Measurements from ENCODE around the gene REXO4. TPM values are rescaled to one million over a fixed set of nuclear protein-coding genes. Genes with fewer than 3 reads are reported as not detected.

The REXO4 gene
- total and polyA plus RNA-seq, 7 experiments from 2014 or later: 14.0 to 44.1 (median 28.6) TPM

DNA sequence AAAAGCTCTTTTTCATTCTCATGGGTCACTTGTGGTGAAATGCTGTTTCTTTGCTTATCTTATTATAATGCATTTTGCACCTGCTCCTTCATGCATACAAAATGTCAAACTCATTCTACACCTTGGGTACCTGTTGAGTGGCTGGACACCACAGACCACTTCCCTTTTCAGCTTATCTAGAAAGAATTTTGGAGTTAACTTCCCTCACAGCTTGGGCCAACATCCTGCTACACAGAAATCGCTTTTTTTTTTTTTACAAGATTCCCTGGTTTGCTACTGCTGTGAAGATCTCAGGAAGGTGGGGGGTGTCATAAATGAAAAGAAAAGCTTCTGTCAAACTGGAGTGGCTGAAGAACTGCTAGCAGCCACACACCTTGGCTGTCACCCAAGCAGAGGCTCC, 2.6 kb downstream of the REXO4 start:
- POLR2A ChIA-PET: no interaction called here
- H3K4me3 Mint-ChIP-seq: peak overlapping the region in 5 of 10 donors; percentile 14 to 88 (median 39)
- Histone ChIP-seq H3K9me3 (ENCODE audit: control insufficient read depth in 2 of 3, low read length in 3 of 3) (no peaks in the 10 kb centered on the region), H3K27me3 (ENCODE audit: control insufficient read depth in 2 of 2, insufficient read depth in 2 of 2, low read length in 2 of 2) (no peaks in the 10 kb centered on the region), H3K27ac (ENCODE audit: low read depth, low read length) (no peak overlapping the region), H3K4me1 (ENCODE audit: control insufficient read depth in 2 of 2, insufficient read depth in 2 of 2, low read length in 2 of 2) (peaks cover 13 to 14% of the 10 kb centered on the region in 2 donors), H3K36me3 (ENCODE audit: control insufficient read depth in 2 of 3, insufficient read depth in 3 of 3, low read length in 3 of 3) (peaks cover 0 to 48% (median 9%) of the 10 kb centered on the region in 3 experiments), H3K4me3 (ENCODE audit: low read length) (no peak overlapping the region)
- no peak for ATAC-seq
- peak overlapping the region in 3 of 9 donors; percentile 38 to 88 (median 70) for H3K27ac Mint-ChIP-seq
- no peaks in the 10 kb centered on the region for H3K27me3 Mint-ChIP-seq
- H3K36me3 Mint-ChIP-seq: peaks cover 3 to 30% (median 4%) of the 10 kb centered on the region in 5 donors
- H3K9me3 Mint-ChIP-seq: peaks cover 0 to 6% (median 0%) of the 10 kb centered on the region in 11 donors
- no peak for DNase-seq
- intact Hi-C loops (cut with micrococcal nuclease): loop anchor here (5.0 to 10.0 kb wide), 2 partner anchors 68 to 290 kb away; partner anchors contain the start of genes MED22 (in 1 of the 2) and RPL7A (in 1 of the 2)
- peaks cover 27 to 54% (median 48%) of the 10 kb centered on the region in 7 donors for H3K4me1 Mint-ChIP-seq
- CTCF ChIA-PET: interaction anchor here (0.6 to 1.1 kb wide), 4 partner anchors 7 to 675 kb away, joined by 3 read pairs; no protein-coding TSS in a partner anchor

GRCh38 chr9:133408042-133408441, 9.8 kb downstream of the REXO4 start:
- peaks cover 2 to 15% (median 10%) of the 10 kb centered on the region in 7 donors for H3K4me1 Mint-ChIP-seq
- Histone ChIP-seq H3K4me1 (ENCODE audit: control insufficient read depth in 2 of 2, insufficient read depth in 2 of 2, low read length in 2 of 2) (no peaks in the 10 kb centered on the region), H3K27me3 (ENCODE audit: control insufficient read depth in 2 of 2, insufficient read depth in 2 of 2, low read length in 2 of 2) (no peaks in the 10 kb centered on the region), H3K27ac (ENCODE audit: low read depth, low read length) (no peak overlapping the region), H3K9me3 (ENCODE audit: control insufficient read depth in 2 of 3, low read length in 3 of 3) (no peaks in the 10 kb centered on the region), H3K36me3 (ENCODE audit: control insufficient read depth in 2 of 3, insufficient read depth in 3 of 3, low read length in 3 of 3) (peaks cover 3 to 80% (median 13%) of the 10 kb centered on the region in 3 experiments), H3K4me3 (ENCODE audit: low read length) (no peak overlapping the region)
- intact Hi-C loops (cut with micrococcal nuclease): loop anchor here in 1 of 2 donors (5.0 kb wide), 1 partner anchor 319 kb away; no protein-coding TSS in a partner anchor
- DNase-seq: no peak
- H3K27ac Mint-ChIP-seq: no peak overlapping the region
- H3K36me3 Mint-ChIP-seq: peaks cover 6 to 38% (median 11%) of the 10 kb centered on the region in 5 donors
- peaks cover 0 to 2% (median 0%) of the 10 kb centered on the region in 11 donors for H3K9me3 Mint-ChIP-seq
- no peak overlapping the region for H3K4me3 Mint-ChIP-seq
- no peaks in the 10 kb centered on the region for H3K27me3 Mint-ChIP-seq
- no peak for ATAC-seq
- CTCF ChIA-PET: interaction anchor here (1.3 kb wide), 1 partner anchor 8 kb away, joined by 3 read pairs; no protein-coding TSS in a partner anchor
- POLR2A ChIA-PET: no interaction called here

DNA sequence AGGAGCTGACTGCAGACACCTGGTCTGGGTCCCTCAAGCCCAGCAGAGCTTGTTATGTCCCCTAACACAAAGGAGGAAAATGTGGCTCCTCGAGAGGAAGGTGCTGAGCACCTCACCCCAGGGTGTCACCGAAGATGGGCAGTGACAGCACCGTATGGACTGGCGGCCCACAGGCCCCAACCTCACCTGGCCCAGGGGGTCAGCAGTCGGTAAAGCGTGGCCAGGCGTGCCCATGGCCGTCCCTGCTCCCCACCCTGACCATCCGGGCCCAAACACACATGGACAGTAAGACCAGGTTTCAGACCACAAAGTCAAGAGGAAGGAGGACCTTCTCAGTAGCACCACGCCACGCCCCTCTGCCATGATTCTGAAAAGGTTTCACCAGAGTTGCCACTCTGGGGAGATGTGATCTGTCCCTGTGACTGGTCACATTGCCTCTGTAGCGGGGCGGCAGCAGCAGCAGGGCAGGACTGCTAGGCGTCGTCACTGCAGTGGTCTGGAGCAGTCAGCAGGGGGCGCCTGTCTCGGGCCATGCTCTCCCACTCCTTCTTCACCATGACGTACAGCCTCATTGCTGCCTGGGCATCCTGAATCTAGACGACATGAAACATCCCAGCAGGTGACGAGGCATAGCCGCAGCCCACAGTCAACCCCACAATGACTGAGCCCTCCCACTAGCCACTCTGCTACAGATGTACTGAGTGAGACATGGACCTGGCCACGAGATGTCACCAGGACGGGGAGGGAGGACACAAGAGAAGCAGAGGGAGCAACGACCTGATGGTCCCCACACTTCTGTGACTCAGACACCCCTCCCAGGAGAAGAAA, 11.1 kb downstream of the REXO4 start:
- intact Hi-C loops (cut with micrococcal nuclease): loop anchor here (1.0 to 5.0 kb wide), 4 partner anchors 50 to 321 kb away; partner anchors contain the start of genes SLC2A6 (in 2 of the 2), SURF1 (in 1 of the 2) and SURF2 (in 1 of the 2)
- Histone ChIP-seq H3K4me3 (ENCODE audit: low read length) (no peak overlapping the region), H3K27ac (ENCODE audit: low read depth, low read length) (no peak overlapping the region), H3K27me3 (ENCODE audit: control insufficient read depth in 2 of 2, insufficient read depth in 2 of 2, low read length in 2 of 2) (no peaks in the 10 kb centered on the region), H3K9me3 (ENCODE audit: control insufficient read depth in 2 of 3, low read length in 3 of 3) (no peaks in the 10 kb centered on the region), H3K36me3 (ENCODE audit: control insufficient read depth in 2 of 3, insufficient read depth in 3 of 3, low read length in 3 of 3) (peaks cover 3 to 78% (median 4%) of the 10 kb centered on the region in 3 experiments), H3K4me1 (ENCODE audit: control insufficient read depth in 2 of 2, insufficient read depth in 2 of 2, low read length in 2 of 2) (no peaks in the 10 kb centered on the region)
- H3K4me3 Mint-ChIP-seq: no peak overlapping the region
- CTCF ChIA-PET: interaction anchor here (0.7 to 1.3 kb wide), 2 partner anchors 9 to 80 kb away, joined by 3 to 4 read pairs; no protein-coding TSS in a partner anchor
- peaks cover 6 to 38% (median 11%) of the 10 kb centered on the region in 5 donors for H3K36me3 Mint-ChIP-seq
- POLR2A ChIA-PET: no interaction called here
- H3K9me3 Mint-ChIP-seq: peaks cover 0 to 2% (median 0%) of the 10 kb centered on the region in 11 donors
- DNase-seq: peak; percentile 59 to 78 (median 71)
- H3K27me3 Mint-ChIP-seq: no peaks in the 10 kb centered on the region
- ATAC-seq: peak; percentile 94
- H3K27ac Mint-ChIP-seq: peak overlapping the region in 7 of 9 donors; percentile 1 to 86 (median 51)
- H3K4me1 Mint-ChIP-seq: peaks cover 2 to 14% (median 10%) of the 10 kb centered on the region in 7 donors

GRCh38 chr9:133405508-133406438, 12.0 kb downstream of the REXO4 start:
- Mint-ChIP-seq H3K27ac (peak overlapping the region in 2 of 9 donors; percentile 38 to 71), H3K4me1 (peaks cover 2 to 14% (median 10%) of the 10 kb centered on the region in 7 donors), H3K4me3 (no peak overlapping the region), H3K36me3 (peaks cover 6 to 35% (median 8%) of the 10 kb centered on the region in 5 donors), H3K27me3 (no peaks in the 10 kb centered on the region), H3K9me3 (peaks cover 0 to 2% (median 0%) of the 10 kb centered on the region in 11 donors)
- intact Hi-C loops (cut with micrococcal nuclease): loop anchor here (1.0 to 5.0 kb wide), 5 partner anchors 29 to 322 kb away; partner anchors contain the start of genes SLC2A6 (in 2 of the 2), STKLD1 (in 1 of the 2), SURF1 (in 1 of the 2) and SURF2 (in 1 of the 2)
- ATAC-seq (no peak), DNase-seq (no peak)
- Histone ChIP-seq H3K4me1 (ENCODE audit: control insufficient read depth in 2 of 2, insufficient read depth in 2 of 2, low read length in 2 of 2) (no peaks in the 10 kb centered on the region), H3K27me3 (ENCODE audit: control insufficient read depth in 2 of 2, insufficient read depth in 2 of 2, low read length in 2 of 2) (no peaks in the 10 kb centered on the region), H3K27ac (ENCODE audit: low read depth, low read length) (no peak overlapping the region), H3K4me3 (ENCODE audit: low read length) (no peak overlapping the region), H3K9me3 (ENCODE audit: control insufficient read depth in 2 of 3, low read length in 3 of 3) (no peaks in the 10 kb centered on the region), H3K36me3 (ENCODE audit: control insufficient read depth in 2 of 3, insufficient read depth in 3 of 3, low read length in 3 of 3) (peaks cover 3 to 70% (median 4%) of the 10 kb centered on the region in 3 experiments)
- ChIA-PET CTCF (interaction anchor here (0.7 to 4.1 kb wide), 2 partner anchors 81 to 219 kb away, joined by 4 to 19 read pairs; no protein-coding TSS in a partner anchor), POLR2A (no interaction called here)

- Histone ChIP-seq H3K27me3 (ENCODE audit: control insufficient read depth in 2 of 2, insufficient read depth in 2 of 2, low read length in 2 of 2) (no peaks in the 10 kb centered on the region), H3K4me3 (ENCODE audit: low read length) (no peak overlapping the region), H3K27ac (ENCODE audit: low read depth, low read length) (no peak overlapping the region), H3K36me3 (ENCODE audit: control insufficient read depth in 2 of 3, insufficient read depth in 3 of 3, low read length in 3 of 3) (peaks cover 3 to 57% (median 4%) of the 10 kb centered on the region in 3 experiments), H3K4me1 (ENCODE audit: control insufficient read depth in 2 of 2, insufficient read depth in 2 of 2, low read length in 2 of 2) (no peaks in the 10 kb centered on the region), H3K9me3 (ENCODE audit: control insufficient read depth in 2 of 3, low read length in 3 of 3) (no peaks in the 10 kb centered on the region)
- CTCF ChIA-PET: interaction anchor here (0.6 to 4.1 kb wide), 2 partner anchors 26 to 218 kb away, joined by 3 to 19 read pairs; no protein-coding TSS in a partner anchor
- Mint-ChIP-seq H3K36me3 (peaks cover 0 to 27% (median 3%) of the 10 kb centered on the region in 5 donors), H3K4me1 (peaks cover 2 to 14% (median 10%) of the 10 kb centered on the region in 7 donors), H3K4me3 (peak overlapping the region in 1 of 10 donors; percentile 29), H3K27ac (peak overlapping the region in 3 of 9 donors; percentile 52 to 72 (median 61)), H3K27me3 (no peaks in the 10 kb centered on the region), H3K9me3 (peaks cover 0 to 2% (median 0%) of the 10 kb centered on the region in 11 donors)
- intact Hi-C loops (cut with micrococcal nuclease): loop anchor here (1.0 to 5.0 kb wide), 4 partner anchors 28 to 323 kb away; partner anchors contain the start of genes STKLD1 (in 1 of the 2) and SURF4 (in 1 of the 2)
- DNase-seq: no peak
- POLR2A ChIA-PET: interaction anchor here (0.5 kb wide), 1 partner anchor 8 kb away, joined by 3 read pairs; no protein-coding TSS in a partner anchor
- ATAC-seq: no peak
These were observed 13.3 kb downstream of the REXO4 start for GRCh38 chr9:133404454-133405002.

All from naive thymus-derived CD4-positive, alpha-beta T cell (primary cell).